GM18867 (cell line): Measurements from ENCODE around the gene COX10.
"Not testable (repeated sequence)": the region's sequence is repeated elsewhere in the genome, so short reads cannot be mapped to it uniquely, and the experiment has no call there.

Experiments used
- ATAC-seq: cut with Tn5 transposase; IDR thresholded peaks from one replicate; pipeline ENCODE4 v1.9.1; 2021; ENCODE audit warnings: mild to moderate bottlenecking, moderate library complexity; ENCODE audit not compliant: unreplicated experiment

The COX10 gene

DNA sequence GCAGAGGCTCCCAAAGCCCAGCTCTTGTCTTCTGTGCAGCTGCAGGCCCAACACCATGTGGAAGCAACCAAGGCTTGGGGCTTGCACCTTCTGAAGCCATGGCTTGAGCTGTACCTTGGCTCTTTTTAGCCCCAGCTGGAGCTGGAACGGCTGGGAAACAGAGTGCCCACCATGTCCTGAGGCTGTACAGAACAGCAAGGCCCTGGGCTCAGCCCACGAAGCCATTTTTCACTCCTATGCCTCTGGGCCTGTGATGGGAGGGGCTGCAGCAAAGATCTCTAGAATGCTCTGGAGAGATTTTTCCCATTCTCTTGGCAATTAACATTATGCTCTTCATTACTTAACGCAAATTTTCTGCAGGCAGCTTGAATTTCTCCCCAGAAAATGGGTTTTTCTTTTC is 99.3 kb downstream of the COX10 start:
- no peak for ATAC-seq

DNA sequence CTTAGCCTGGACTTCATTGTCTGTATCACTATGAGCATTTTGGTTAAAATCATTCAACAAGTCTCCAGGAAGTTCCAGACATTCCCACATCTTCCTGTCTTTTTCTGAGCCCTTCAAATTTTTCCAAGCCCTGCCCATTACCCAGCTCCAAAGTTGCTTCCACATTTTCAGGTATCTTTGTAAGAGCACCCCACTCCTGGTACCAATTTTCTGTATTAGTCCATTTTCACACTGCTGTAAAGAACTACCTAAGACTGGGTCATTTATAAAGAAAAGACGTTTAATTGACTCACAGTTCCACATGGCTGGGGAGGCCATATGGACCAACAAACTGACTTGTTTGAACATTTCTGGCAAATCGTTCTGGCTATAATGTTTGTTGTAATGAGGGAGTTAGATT is 100.0 kb downstream of the COX10 start:
- ATAC-seq: no peak

DNA sequence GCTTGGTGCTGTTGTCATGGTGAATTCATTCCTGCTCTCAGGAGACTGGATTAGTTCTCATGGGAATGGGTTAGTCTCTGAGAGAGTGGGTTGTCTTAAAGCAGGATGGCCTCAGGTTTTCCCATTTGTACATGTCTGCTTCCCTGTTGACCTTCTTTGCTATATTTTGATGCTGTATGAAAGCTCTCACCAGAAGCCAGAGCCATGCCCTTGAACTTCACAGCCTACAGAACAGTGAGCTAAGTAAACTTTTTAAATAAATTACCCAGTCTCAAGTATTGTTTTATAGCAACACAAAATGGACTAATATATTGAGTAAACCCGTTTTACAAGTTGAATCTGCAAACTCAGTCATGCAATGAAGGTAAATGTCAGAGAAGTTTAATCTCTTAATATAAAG is 100.6 kb downstream of the COX10 start:
- no peak for ATAC-seq

DNA sequence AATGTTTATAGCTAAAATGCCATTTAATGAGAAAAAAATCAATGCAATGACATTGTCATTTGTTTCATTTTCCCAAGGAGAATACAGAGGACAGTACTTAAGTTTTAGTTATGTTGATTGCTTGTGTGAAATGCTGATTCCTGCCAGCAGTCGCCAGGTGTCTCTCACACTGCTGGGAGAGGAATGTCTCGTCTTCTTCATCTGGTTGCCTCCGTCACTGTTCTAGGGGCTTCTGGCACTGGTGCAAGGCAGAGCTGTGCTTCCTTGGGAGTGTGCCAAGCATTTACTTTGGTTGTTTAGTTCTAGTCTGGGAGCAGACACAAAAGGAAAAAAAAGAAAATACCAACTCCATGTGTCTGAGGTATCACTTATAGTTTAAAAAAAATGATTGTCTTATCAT is 107.7 kb downstream of the COX10 start:
- not testable (repeated sequence) for ATAC-seq

DNA sequence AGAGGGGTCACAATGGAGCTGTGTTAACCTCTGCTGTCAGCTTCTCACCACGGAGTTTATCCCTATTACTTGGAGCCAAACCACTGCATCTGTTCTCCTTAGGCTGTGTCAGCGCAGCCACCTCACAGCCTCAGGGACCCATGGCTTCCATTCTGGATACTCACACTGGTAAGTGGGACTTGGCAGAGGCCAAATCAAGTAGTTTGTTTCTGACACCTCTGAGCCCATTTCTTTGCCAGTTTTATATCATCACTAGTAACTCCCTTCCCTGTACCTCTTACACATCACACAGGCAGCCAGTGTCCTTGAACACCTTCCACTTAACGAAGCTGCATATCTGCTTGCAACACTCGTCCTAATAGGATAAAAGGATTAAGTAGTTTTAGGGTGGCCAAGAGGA is 108.5 kb downstream of the COX10 start:
- ATAC-seq: not testable (repeated sequence)

DNA sequence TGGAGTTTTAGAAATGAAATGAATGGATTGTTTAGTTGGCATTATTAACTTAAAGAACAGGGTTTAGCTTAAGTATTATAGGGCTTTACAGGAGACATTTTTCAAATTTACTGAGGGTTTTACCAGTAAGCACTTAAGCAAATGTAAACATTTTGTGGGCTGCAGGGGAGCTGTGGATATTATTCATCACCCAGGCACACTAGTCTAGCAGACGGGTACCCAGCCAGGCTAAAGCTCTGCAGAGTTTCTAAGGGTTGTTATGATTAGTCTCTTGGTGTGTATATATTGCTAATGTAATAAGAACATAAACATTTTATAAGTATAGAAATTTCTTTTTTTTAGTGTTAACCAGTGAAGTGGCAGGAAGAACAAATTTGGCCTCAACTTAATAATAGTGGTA is 110.6 kb downstream of the COX10 start:
- not testable (repeated sequence) for ATAC-seq

DNA sequence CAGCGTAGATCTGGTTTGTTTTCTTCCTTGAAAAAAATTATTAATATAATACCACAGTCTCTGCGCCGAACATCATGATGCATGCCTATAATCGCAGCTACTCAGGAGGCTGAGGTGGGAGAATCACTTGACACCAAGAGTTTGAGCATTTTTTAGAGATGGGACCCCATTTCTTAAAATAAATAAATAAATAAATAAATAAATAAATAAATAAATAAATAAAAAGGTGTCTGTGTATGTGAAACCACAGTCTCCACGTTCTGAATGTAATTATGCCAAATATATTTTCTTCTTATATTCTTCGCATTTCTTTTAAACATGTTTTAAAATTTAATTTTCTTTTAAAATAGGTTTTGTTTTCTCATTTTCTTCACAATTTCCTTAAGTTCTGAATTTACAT is 112.8 kb downstream of the COX10 start:
- not testable (repeated sequence) for ATAC-seq

DNA sequence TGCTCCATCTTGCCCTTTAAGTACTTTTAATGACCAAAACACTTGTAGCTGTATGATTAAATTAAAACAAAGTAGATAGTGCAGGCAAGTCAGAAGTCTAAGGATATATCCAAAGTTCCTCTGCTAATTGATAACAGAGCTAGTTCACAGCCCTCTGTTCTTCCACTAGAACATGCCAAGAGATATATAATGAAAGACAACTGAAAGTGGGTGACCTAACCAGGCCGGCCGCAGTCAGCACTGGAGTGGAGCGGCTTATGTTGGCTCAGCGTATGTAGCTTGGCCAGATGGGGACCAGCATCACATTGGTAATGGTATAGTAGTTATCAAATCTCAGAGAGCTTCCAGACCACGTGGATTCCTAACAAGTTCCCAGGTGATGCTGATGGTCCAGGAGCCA is 115.2 kb downstream of the COX10 start:
- ATAC-seq: not testable (repeated sequence)

DNA sequence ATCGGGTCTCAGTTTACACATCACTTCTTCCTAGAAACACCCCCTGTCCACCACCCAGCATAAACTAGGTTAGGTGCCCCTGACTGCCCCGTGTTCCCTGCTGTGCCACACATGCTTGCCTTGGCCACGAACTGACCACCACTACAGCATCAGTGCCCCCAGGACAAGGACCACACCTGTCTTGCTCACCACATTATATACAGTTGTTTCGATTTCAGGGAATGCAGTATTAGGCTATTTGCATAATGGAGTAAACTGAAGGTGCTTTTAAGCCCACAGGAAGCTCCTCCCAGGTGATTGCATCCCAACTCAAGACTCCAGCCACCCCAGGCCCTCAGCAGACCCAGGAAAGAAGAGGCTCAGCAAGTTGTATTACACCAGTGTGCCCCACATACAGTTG is 117.1 kb downstream of the COX10 start:
- ATAC-seq: not testable (repeated sequence)

DNA sequence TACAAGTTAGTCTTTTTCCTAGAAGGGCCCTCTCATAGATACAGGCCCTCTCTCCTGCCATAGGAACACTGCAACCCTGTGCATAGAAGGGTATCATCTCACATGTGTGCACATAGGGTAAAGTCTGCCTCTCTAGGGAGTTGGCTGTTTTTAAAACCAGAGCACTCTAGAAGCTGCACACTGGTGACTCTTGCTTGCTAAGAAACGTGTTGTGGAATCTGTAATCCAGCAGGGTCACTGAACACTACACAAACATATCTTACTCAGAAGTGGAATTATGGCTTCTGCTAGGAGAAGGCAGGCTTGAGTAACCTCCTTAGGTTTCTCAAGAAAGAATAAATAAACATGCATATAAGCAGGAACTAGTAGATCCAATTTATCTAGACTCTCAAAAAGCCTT is 121.5 kb downstream of the COX10 start:
- ATAC-seq: not testable (repeated sequence)

DNA sequence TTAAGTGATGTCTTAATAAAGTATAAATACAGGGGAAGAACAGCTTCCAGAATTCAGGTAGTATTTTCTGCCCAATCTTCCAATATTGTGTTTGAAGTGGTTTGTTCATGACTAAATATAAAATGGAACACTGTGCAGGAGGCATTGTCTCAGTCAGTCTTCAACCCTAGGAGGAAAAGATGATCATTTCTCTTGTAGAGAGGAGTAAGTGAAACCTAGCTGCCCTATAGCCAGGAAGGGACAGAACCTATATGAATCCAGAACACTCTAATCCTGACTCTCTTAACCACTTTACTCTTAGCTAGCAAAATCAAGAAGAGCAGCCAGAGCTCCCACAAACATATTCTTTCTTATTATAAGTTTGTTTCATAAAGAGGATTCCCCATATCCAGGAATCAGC is 122.2 kb downstream of the COX10 start:
- ATAC-seq: not testable (repeated sequence)

DNA sequence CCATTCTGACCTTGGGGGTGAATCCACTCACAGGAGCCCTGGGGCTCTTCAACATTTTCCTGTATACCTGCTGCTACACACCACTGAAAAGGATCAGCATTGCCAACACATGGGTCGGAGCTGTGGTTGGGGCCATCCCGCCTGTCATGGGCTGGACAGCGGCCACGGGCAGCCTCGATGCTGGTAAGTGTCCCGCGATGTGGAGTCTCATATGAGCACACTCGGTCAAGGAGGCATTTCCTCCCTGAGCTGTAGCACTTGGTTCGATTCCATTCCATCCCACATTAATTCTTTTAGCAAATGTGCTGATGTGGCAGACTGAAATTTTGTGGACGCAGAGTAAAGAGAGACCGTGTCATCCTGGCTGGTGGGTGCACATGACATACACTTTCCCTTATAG is 122.7 kb downstream of the COX10 start:
- not testable (repeated sequence) for ATAC-seq

DNA sequence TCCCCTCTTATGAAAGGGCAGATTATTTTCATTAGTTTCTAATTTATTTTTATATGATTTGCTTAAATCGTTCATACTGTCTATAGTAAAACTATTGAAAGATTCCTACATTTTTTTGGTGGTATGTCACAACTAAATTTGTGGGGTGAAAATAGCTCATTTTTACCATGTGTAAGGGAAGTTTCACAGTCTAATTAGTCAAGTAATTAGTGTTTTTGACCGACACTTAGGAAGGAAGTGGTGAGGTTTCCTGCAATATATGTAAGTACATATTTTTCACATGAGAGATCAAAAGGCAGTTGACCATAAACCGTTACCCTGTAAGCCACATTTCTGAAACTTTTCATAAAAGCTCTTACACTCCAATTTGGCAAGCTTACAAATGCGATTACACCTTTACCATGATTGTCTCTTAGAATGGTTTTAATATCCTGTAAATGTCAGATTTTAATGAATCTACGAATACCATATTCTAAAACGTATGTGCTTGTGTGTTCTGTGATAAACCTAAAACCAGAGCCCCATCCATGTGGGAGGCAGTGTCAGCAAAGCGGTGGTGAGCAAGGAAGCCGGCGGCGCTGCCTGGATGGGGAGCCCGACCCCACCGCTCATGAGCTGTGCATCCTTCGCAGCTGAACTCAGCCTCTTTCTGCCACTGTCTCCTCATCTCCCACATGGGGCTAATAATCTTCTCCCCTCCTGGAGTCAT is 123.5 kb downstream of the COX10 start:
- peak; percentile 88 for ATAC-seq

DNA sequence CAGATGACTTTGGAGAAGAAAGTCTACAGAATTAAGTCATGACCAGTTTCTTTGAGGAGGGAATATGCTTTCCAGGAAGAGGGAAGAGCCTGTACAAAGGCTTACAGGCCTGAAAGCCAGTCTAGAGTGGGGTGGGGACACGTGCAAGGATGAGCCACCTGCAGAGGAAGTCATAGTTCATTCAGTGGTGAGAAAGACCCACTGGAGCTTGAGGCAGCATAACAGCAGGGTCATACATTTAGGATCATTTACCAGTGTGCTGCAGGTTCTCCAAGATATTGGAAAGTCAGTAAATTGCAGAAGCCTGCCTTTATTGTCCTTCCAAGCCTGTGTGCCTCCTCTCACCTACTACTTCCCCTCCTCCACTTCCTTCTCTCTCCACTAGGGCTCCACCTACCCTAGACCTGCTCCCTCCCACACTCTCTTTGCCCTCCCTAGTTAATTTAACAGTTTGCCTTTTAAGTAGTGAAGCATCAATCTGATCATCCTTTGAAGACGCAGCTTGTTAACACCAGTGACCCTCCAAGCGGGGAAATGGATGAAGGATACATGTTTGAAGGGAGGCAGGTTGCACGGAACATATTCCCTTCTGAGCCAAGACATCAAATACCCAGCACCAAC is 127.2 kb downstream of the COX10 start:
- ATAC-seq: no peak

DNA sequence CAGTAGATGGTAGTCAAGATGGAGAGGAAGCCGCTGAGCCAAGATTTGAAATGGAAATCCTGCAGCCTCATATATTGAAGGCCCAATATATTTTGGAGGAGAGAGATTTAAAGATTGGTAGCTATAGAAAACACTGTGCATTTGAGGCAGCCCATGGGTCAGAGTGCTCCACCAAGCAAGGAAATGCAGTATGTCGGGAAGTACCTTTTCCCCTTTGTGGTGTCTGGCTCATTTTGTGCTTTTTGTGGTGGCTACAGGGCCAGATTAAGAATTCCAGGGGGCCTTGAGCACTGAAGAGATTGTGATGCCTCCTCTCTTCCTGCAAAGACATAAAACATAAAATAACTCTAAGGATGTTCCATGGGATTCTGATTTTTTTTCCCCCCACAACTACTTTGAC is 127.8 kb downstream of the COX10 start:
- ATAC-seq: no peak

DNA sequence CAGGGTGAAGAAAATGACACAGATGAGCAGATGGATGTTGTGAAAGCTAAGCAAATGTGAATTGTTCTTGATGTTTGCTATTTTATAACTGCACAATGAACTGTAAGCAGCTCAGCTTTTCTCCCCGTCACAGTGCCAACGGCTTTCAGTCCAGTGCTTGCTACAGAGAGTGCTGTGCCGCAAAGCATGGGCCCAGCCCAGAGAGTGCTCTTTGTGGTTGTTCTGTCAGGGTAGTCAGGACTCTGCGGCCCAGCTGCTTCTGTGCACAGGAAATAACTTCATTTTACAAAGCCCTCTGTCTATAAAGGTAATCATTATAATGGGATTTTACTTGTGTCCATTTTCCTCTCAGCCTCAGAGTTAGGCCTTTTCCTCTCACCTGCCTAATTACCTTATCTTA is 128.3 kb downstream of the COX10 start:
- no peak for ATAC-seq

DNA sequence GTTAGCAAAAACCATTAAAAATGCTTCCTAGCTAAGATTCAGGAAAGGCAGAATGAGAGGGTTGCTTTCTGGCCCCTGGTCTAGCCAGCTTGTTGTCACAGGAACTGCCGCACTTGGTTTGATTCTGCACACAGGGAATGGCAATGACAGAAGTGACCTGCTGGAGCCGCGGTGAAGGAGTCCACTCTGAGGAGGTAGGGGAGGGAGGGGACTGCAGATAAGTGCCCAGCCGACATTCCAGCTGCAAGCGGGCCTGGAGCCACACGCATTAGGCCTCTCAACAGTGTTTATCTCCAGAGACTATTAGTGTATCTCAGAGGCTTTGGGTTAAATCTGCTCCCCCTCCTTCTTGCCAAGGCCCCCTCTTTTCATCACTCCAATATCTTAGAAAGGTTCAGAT is 128.7 kb downstream of the COX10 start:
- ATAC-seq: no peak

DNA sequence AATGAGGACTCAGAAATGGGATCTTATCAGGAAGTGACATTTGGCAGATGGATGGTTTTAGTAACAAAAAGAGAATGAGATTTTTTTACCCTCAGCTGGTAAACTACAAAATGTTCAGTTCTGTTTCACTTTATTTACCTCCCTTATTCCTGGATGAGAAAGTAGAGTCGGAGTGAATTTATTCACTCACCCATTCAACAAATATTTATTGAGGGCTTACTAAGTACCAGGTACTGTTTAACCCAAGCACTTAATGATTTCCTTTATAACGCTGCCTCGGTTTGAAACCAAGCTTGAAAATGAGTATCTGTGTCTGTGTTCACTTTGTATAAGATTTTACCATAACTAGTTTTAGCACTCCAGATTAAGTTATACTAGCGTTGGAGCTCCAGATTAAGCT is 129.3 kb downstream of the COX10 start:
- no peak for ATAC-seq

DNA sequence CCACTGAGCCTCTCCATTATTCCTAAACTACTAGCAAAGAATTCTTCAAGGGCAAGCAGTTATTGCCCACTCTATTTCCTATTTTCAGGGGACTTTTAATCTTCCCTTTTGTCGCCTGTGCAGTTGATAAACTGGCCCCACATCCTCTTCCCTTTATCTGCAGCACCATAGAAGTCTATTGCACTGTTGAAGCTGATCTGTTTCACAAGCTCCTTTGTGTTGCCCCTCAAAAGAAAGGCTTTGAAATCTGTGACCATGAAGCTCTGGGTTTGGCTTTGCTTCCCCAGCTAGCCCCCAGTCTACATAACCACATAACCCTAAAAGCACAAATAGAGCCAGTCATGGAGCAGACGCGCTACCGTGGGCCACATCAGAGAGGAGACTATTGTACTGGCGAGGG is 130.3 kb downstream of the COX10 start:
- ATAC-seq: no peak

DNA sequence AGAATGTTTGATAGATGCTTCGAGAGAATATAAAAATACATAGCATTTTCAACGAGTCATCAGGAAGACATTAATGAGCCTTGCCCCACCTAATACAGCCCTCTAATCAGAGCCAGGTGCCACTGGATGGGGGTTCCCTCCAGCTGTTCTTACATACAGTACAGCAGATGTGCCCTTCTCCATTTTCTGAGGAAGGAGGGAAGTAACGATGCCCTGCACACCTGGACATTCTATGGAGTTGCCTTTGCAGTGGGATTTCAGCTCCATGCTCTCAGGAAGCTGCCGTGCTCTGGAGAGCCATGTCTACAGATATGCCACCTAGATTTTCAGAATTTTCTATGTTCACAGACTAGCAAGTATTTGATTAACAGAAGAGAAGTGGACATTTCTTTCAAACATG is 131.1 kb downstream of the COX10 start:
- no peak for ATAC-seq

DNA sequence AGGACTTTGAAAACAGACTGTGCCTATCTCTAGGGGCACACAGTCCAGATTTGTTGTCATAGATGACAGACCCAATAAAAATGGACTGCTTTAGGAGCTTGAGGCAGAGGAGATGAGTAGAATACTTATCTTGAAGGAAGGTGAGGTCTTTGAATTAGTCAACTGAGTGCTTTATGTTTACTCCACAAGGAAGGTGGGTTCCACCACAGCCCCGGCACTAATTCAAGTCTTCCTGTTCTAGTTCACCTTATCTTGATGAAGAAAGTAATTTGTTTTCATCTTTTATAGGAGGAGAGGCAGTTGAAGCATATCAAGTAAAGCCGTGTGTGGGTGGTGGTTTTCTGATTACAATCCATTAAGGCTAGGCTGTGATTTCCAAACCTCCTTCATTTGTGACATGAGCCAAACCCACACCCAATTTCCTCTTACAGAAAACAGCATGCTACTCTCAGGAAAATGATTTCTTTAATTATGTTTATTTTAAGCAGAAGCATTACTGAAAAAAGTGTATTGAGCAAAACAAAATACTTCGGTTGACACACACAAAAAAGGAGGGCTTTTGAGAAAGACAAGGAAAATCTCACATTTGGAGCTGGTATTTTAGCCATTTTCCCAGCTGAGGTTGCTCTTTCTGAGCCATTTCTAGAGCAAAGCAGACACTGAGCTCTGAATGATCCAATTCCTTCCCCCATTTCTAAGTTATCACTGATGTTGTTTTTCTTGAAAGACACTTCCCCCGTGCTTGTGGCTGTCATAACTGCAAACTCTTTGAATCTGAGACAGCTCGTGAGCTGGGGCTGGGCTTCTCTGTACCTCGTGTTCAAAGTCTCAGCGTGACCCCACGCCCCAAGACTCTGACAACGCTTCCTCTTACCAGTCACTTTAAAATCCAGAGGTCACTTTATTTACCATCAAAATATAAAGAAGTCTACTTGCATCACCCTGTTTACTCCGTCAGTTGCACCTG is 132.0 kb downstream of the COX10 start:
- no peak for ATAC-seq

DNA sequence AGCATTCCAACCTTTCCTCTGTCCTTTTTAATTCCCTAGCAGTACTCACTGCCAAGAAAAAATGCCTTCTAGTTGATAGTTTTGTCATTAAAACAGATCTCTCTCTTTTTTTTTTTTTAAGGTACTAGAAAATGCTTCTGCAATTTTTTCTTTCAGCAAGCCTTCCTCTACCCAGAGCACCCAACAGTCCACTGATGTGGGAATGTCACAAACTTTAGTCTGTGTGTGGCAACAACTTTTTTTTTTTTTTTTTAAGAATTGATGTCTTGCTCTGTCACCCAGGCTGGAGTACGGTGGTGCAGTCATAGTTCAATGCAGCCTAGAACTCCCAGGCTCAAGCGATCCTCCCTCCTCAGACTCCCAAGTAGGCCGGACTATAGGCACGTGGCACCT is 132.7 kb downstream of the COX10 start:
- ATAC-seq: no peak
